HEK293 (cell line): ENCODE results near the gene TMEM114.

Source experiments
- CTCF ChIA-PET: fragments of 350-600 bp; formaldehyde crosslinking; extraction: SDS; loops from one replicate; lab custom pipeline; 2021; ENCODE audit warnings: antibody characterized with exemption; lab: Yijun Ruan, JAX
- POLR2A ChIA-PET: fragments of 300-600 bp; formaldehyde crosslinking; extraction: SDS; loops from one replicate; lab custom pipeline; 2020; ENCODE audit warnings: antibody characterized with exemption, inconsistent platforms; lab: Yijun Ruan, JAX
- H3K27ac ChIP-seq: fragments of 200-500 bp; sonication (Bioruptor generic); 2 replicates; pipeline ENCODE4 v1.5.1; 2014; ENCODE audit warnings: low read depth, low read length, control low read depth, inconsistent platforms; ENCODE audit errors: extremely low read depth
- H3K36me3 ChIP-seq, 2 experiments: fragments of 200-500 bp in 1 of 2; sonication (Bioruptor generic) in 1 of 2; 1 replicate in 1 of 2; 2 replicates in 1 of 2; pipeline ENCODE4 v1.5.1; 2014 to 2017; ENCODE audit warnings: inconsistent platforms in 2 of 2, low read length in 2 of 2; ENCODE audit not compliant: control insufficient read depth in 2 of 2, insufficient read depth in 1 of 2
- H3K4me1 ChIP-seq: fragments of 200-500 bp; sonication (Bioruptor generic); 2 replicates; pipeline ENCODE4 v1.5.1; 2014; ENCODE audit warnings: mild to moderate bottlenecking, low read length, inconsistent platforms; ENCODE audit not compliant: control insufficient read depth, insufficient read depth
- H3K4me3 ChIP-seq: 2 replicates; pipeline ENCODE4 v1.5.1; 2011; ENCODE audit warnings: low read depth, mild to moderate bottlenecking, control low read depth, low read length, moderate library complexity
- H3K9me3 ChIP-seq: fragments of 200-500 bp; sonication (Bioruptor generic); 2 replicates; pipeline ENCODE4 v1.5.1; 2014; ENCODE audit warnings: low read depth, low read length, inconsistent platforms; ENCODE audit not compliant: control insufficient read depth, insufficient read depth
- CTCF ChIP-seq: fragments of 450-650 bp; formaldehyde crosslinking; IDR thresholded peaks from 2 replicates; pipeline ENCODE4 v1.5.1; 2016; ENCODE audit warnings: missing biosample characterization, missing genetic modification characterization
- EGR2 ChIP-seq: fragments of 450-650 bp; formaldehyde crosslinking; IDR thresholded peaks from 2 replicates; pipeline ENCODE4 v1.5.1; 2016; ENCODE audit warnings: low read depth, missing biosample characterization, missing genetic modification characterization
- KLF17 ChIP-seq: fragments of 450-650 bp; formaldehyde crosslinking; IDR thresholded peaks from 2 replicates; pipeline ENCODE4 v1.5.1; 2016; ENCODE audit warnings: missing biosample characterization, missing genetic modification characterization
- PBX3 ChIP-seq: sonication (generic); formaldehyde crosslinking; IDR thresholded peaks from 2 replicates; pipeline ENCODE4 v1.8.1; 2022; ENCODE audit warnings: mild to moderate bottlenecking, moderate library complexity, missing genetic modification reagents
- PRDM10 ChIP-seq: fragments of 450-650 bp; formaldehyde crosslinking; IDR thresholded peaks from 2 replicates; pipeline ENCODE4 v1.5.1; 2016; ENCODE audit warnings: missing biosample characterization, missing genetic modification characterization
- TRIM28 ChIP-seq: IDR thresholded peaks from 2 replicates; pipeline ENCODE4 v1.6.1; 2011; ENCODE audit warnings: low read length, control low read depth, borderline replicate concordance
- ZBTB17 ChIP-seq: fragments of 450-650 bp; formaldehyde crosslinking; IDR thresholded peaks from 2 replicates; pipeline ENCODE4 v1.5.1; 2016; ENCODE audit warnings: missing biosample characterization, missing genetic modification characterization
- ZBTB8A ChIP-seq: fragments of 450-650 bp; formaldehyde crosslinking; IDR thresholded peaks from 2 replicates; pipeline ENCODE4 v1.5.1; 2016; ENCODE audit warnings: missing biosample characterization, missing genetic modification characterization
- ZNF148 ChIP-seq: fragments of 450-650 bp; formaldehyde crosslinking; IDR thresholded peaks from 2 replicates; pipeline ENCODE4 v1.5.0; 2017; ENCODE audit warnings: missing biosample characterization, missing genetic modification characterization, borderline replicate concordance
- ZNF2 ChIP-seq: fragments of 450-650 bp; formaldehyde crosslinking; IDR thresholded peaks from 2 replicates; pipeline ENCODE4 v1.5.1; 2016; ENCODE audit warnings: missing biosample characterization, missing genetic modification characterization
- ZNF23 ChIP-seq: fragments of 450-650 bp; formaldehyde crosslinking; IDR thresholded peaks from 2 replicates; pipeline ENCODE4 v1.5.1; 2016; ENCODE audit warnings: missing biosample characterization, missing genetic modification characterization, borderline replicate concordance
- ZNF324 ChIP-seq: fragments of 450-650 bp; formaldehyde crosslinking; IDR thresholded peaks from 2 replicates; pipeline ENCODE4 v1.5.1; 2016; ENCODE audit warnings: missing biosample characterization, missing genetic modification characterization
- ZNF362 ChIP-seq: fragments of 450-650 bp; formaldehyde crosslinking; IDR thresholded peaks from 2 replicates; pipeline ENCODE4 v1.5.1; 2016; ENCODE audit warnings: missing biosample characterization, missing genetic modification characterization
- ZNF433 ChIP-seq: fragments of 450-650 bp; formaldehyde crosslinking; IDR thresholded peaks from 2 replicates; pipeline ENCODE4 v1.5.1; 2016; ENCODE audit warnings: missing biosample characterization, missing genetic modification characterization, low read depth
- ZNF501 ChIP-seq: fragments of 450-650 bp; formaldehyde crosslinking; IDR thresholded peaks from 2 replicates; pipeline ENCODE4 v1.5.1; 2016; ENCODE audit warnings: missing biosample characterization, missing genetic modification characterization
- ZNF530 ChIP-seq: fragments of 450-650 bp; formaldehyde crosslinking; IDR thresholded peaks from 2 replicates; pipeline ENCODE4 v1.5.1; 2016; ENCODE audit warnings: low read depth, missing biosample characterization, missing genetic modification characterization
- ZNF560 ChIP-seq: fragments of 450-650 bp; formaldehyde crosslinking; IDR thresholded peaks from 2 replicates; pipeline ENCODE4 v1.5.1; 2017; ENCODE audit warnings: missing biosample characterization, missing genetic modification characterization, borderline replicate concordance
- ZNF654 ChIP-seq: fragments of 450-650 bp; formaldehyde crosslinking; IDR thresholded peaks from 2 replicates; pipeline ENCODE4 v1.5.1; 2016; ENCODE audit warnings: low read depth, missing biosample characterization, missing genetic modification characterization
- ZNF776 ChIP-seq: fragments of 450-650 bp; formaldehyde crosslinking; IDR thresholded peaks from 2 replicates; pipeline ENCODE4 v1.5.0; 2017; ENCODE audit warnings: missing biosample characterization, missing genetic modification characterization, borderline replicate concordance
- ZSCAN18 ChIP-seq: fragments of 450-650 bp; formaldehyde crosslinking; IDR thresholded peaks from 2 replicates; pipeline ENCODE4 v1.5.1; 2016; ENCODE audit warnings: missing biosample characterization, missing genetic modification characterization
- ZSCAN30 ChIP-seq: fragments of 450-650 bp; IDR thresholded peaks from 2 replicates; pipeline ENCODE4 v1.5.1; 2018; ENCODE audit warnings: missing biosample characterization, mild to moderate bottlenecking, missing genetic modification characterization, moderate library complexity

The TMEM114 gene

GRCh38 chr16:8568231-8568617, 22.1 kb downstream of the TMEM114 start (continued):
- TF ChIP-seq ZSCAN18 (tag by site-specific recombination) = 0 out of 2 replicates have a peak, but pooled peaks have one; percentile 19
- no peak for TF ChIP-seq EGR2
- TF ChIP-seq ZNF501 (tag by site-specific recombination) = no peak

GRCh38 chr16:8567355-8568230, 22.7 kb downstream of the TMEM114 start:
- Histone ChIP-seq H3K36me3 (no peaks in the 10 kb centered on the region), H3K27ac (no peak overlapping the region), H3K4me3 (no peak overlapping the region), H3K4me1 (no peaks in the 10 kb centered on the region), H3K9me3 (no peaks in the 10 kb centered on the region)
- ChIA-PET CTCF (interaction anchor here (0.5 to 2.2 kb wide), 28 partner anchors 11 to 1315 kb away, joined by 3 to 10 read pairs (median 4); no protein-coding TSS in a partner anchor), POLR2A (no interaction called here)
- TF ChIP-seq ZNF324 (tag by site-specific recombination) (0 out of 2 replicates have a peak, but pooled peaks have one; percentile 13), ZSCAN30 (tag by site-specific recombination) (peak; percentile 51; the same call in 1 of the 2 replicates), ZBTB8A (tag by site-specific recombination) (peak; percentile 38; the same call in 1 of the 2 replicates), ZNF530 (no peak), ZNF654 (tag by site-specific recombination) (peak; percentile 100), ZNF2 (peak; percentile 100), TRIM28 (peak; percentile 71; the same call in 1 of the 2 replicates), ZNF560 (no peak), ZNF362 (tag by site-specific recombination) (peak; percentile 87), CTCF (peak; percentile 97), ZNF776 (no peak), ZNF148 (tag by site-specific recombination) (no peak), ZBTB17 (tag by site-specific recombination) (0 out of 2 replicates have a peak, but pooled peaks have one; percentile 35), KLF17 (tag by site-specific recombination) (0 out of 2 replicates have a peak, but pooled peaks have one; percentile 53), ZNF23 (tag by site-specific recombination) (no peak), ZNF433 (tag by site-specific recombination) (0 out of 2 replicates have a peak, but pooled peaks have one; percentile 4), PRDM10 (peak; percentile 56), PBX3 (CRISPR knock-in tag) (no peak)
